Measurements from ENCODE around the gene C11orf42. TPM values are rescaled to one million over a fixed set of nuclear protein-coding genes. Genes with fewer than 3 reads are reported as not detected.

Gene C11orf42
- total and polyA plus RNA-seq, 2 donors (not counting 3 experiments of a cell fraction or from before 2014, with no cell fraction given): not detected

DNA sequence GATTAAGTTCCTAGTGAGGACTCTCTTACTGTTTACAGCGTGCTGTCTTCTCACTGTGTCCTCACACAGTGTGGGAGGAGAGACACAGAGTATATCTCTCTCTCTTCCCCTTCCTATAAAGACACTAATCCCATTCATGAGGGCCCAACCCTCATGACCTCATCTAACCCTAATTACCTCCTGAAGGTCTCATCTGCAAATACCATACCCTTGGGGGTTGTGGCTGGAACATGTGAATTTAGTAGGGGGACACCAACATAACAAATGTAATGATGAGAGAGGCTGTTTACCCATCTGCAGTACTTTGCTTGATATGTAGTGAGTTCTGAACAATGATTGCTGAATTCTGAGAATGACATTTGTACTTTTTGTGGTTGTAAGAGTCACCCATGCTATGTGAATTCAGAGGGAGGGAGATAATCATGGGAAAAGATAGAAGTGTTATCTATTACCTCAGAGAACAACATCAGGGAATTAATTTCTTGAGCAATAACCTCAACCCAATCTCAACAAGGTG lies 11.2 kb upstream of the C11orf42 start:
- H2AFZ ChIP-seq (ENCODE audit: low read depth, low read length): no peak overlapping the region
- no peak overlapping the region for H3K27ac ChIP-seq (ENCODE audit: insufficient read depth, low read depth, low read length)
- H4K20me1 ChIP-seq (replicated peaks; ENCODE audit: control insufficient read depth, extremely low read depth, insufficient read depth, low read length): no peaks in the 10 kb centered on the region
- no peak for DNase-seq (ENCODE audit: low read depth, low spot score)
- no peaks in the 10 kb centered on the region for H3K4me1 ChIP-seq (ENCODE audit: control insufficient read depth, extremely low read depth, insufficient read depth, low read length)
- ChIA-PET CTCF (no interaction called here), POLR2A (no interaction called here)
- intact Hi-C loops (cut with micrococcal nuclease): no loop called here
- no peak for TF ChIP-seq POLR2A (IDR thresholded peaks at IDR 0.05; ENCODE audit: low read depth, low read length)
- no peak for TF ChIP-seq POLR2AphosphoS5 (IDR thresholded peaks at IDR 0.05; ENCODE audit: insufficient read depth, low read depth, low read length)
- no peak for TF ChIP-seq FOS (IDR thresholded peaks at IDR 0.05; ENCODE audit: borderline replicate concordance, insufficient read depth, low read length)
- TF ChIP-seq JUN (IDR thresholded peaks at IDR 0.05; ENCODE audit: borderline replicate concordance, insufficient read depth, insufficient read length, low read depth): no peak
- TF ChIP-seq MYC (IDR thresholded peaks at IDR 0.05; ENCODE audit: low read depth, low read length): no peak
- TF ChIP-seq EZH2 (IDR thresholded peaks at IDR 0.05; ENCODE audit: borderline replicate concordance, low read depth, low read length, severe bottlenecking): no peak
- TF ChIP-seq, protein P1, sequence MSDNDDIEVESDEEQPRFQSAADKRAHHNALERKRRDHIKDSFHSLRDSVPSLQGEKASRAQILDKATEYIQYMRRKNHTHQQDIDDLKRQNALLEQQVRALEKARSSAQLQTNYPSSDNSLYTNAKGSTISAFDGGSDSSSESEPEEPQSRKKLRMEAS (IDR thresholded peaks at IDR 0.05; ENCODE audit: insufficient read depth, insufficient read length): no peak
- no peak for TF ChIP-seq GATA2 (IDR thresholded peaks at IDR 0.05; ENCODE audit: insufficient read depth, insufficient read length, low read depth, low read length)
- TF ChIP-seq CTCF (IDR thresholded peaks at IDR 0.05; ENCODE audit: extremely low read depth in 1 of 2, insufficient read depth in 1 of 2, low read depth in 1 of 2, low read length in 2 of 2): no peak
- no TSS peak for BruUV-seq (replicated peaks)
- no peak for FAIRE-seq
- dilution Hi-C loops (cut with MboI; ENCODE audit: extremely low pct_ligation_motif_present, low sequenced_read_pairs): no loop called here
- H3K9me1 ChIP-seq (replicated peaks; ENCODE audit: control insufficient read depth, extremely low read depth, insufficient read depth, low read length): no peaks in the 10 kb centered on the region
- H3K79me2 ChIP-seq (ENCODE audit: control insufficient read depth, insufficient read depth, low read length): no peaks in the 10 kb centered on the region
- no peak overlapping the region for H3K4me2 ChIP-seq (ENCODE audit: insufficient read depth, low read length)
- H3K9me3 ChIP-seq (replicated peaks; ENCODE audit: control insufficient read depth, insufficient read depth, low read length): no peaks in the 10 kb centered on the region
- H3K9ac ChIP-seq (replicated peaks; ENCODE audit: extremely low read depth, insufficient read depth, low read length): no peak overlapping the region
- peaks cover 0 to 5% of the 10 kb centered on the region in 2 experiments for H3K27me3 ChIP-seq (ENCODE audit: control insufficient read depth in 2 of 2, insufficient read depth in 2 of 2, low read length in 2 of 2)
- no peaks in the 10 kb centered on the region for H3K36me3 ChIP-seq (ENCODE audit: control insufficient read depth in 2 of 2, extremely low read depth in 1 of 2, insufficient read depth in 2 of 2, low read length in 2 of 2)
- no peak overlapping the region for H3K4me3 ChIP-seq (replicated peaks in 1 of 3; ENCODE audit: insufficient read depth in 1 of 3, low read depth in 1 of 3, low read length in 3 of 3)

Measured in endothelial cell of umbilical vein (primary cell).